ENCODE data around the gene RNF123. TPM values are rescaled to one million over a fixed set of nuclear protein-coding genes. Genes with fewer than 3 reads are reported as not detected.

The RNF123 gene
- total RNA-seq, 4 donors from 2014 or later: 23.6 to 88.3 (median 33.9) TPM

DNA sequence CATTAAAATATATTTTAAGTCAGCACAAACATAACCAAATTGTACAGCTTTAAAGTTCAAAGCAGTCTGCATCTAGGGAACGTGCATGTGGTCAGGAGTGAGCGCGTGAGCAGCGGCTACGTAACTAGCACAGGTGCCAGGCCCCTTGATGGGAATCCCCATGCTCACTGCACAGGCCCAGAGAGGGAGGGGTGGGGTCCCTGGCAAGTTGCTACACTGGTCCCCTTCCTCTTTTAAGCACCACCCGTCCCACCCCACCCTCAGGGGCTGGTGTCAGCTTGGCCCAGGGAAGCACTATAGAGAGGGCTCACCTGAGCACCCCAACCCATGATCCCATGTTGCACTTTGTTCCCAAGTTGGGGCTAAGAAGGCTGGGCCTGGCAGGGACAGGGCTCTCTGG is 35.2 kb downstream of the RNF123 start:
- peak overlapping the region; percentile 94 for H3K4me3 ChIP-seq
- H3K27me3 ChIP-seq: no peaks in the 10 kb centered on the region
- WGBS: 6% methylated on average over 6 of the region's 6 CpGs
- TF ChIP-seq, protein P1, sequence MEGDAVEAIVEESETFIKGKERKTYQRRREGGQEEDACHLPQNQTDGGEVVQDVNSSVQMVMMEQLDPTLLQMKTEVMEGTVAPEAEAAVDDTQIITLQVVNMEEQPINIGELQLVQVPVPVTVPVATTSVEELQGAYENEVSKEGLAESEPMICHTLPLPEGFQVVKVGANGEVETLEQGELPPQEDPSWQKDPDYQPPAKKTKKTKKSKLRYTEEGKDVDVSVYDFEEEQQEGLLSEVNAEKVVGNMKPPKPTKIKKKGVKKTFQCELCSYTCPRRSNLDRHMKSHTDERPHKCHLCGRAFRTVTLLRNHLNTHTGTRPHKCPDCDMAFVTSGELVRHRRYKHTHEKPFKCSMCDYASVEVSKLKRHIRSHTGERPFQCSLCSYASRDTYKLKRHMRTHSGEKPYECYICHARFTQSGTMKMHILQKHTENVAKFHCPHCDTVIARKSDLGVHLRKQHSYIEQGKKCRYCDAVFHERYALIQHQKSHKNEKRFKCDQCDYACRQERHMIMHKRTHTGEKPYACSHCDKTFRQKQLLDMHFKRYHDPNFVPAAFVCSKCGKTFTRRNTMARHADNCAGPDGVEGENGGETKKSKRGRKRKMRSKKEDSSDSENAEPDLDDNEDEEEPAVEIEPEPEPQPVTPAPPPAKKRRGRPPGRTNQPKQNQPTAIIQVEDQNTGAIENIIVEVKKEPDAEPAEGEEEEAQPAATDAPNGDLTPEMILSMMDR (IDR thresholded peaks at IDR 0.05): no peak
- TF ChIP-seq POLR2A (IDR thresholded peaks at IDR 0.05): no peak
- no peak for TF ChIP-seq POLR2AphosphoS5 (IDR thresholded peaks at IDR 0.05)
- no peak for TF ChIP-seq EP300 (IDR thresholded peaks at IDR 0.05)
- peaks cover 49% of the 10 kb centered on the region for H3K36me3 ChIP-seq
- H3K4me1 ChIP-seq: peaks cover 39% of the 10 kb centered on the region
- H3K9me3 ChIP-seq: no peaks in the 10 kb centered on the region
- peak overlapping the region; percentile 95 for H3K27ac ChIP-seq
- DNase-seq (ENCODE audit: low spot score in 2 of 2): peak; percentile 73 to 82

DNA sequence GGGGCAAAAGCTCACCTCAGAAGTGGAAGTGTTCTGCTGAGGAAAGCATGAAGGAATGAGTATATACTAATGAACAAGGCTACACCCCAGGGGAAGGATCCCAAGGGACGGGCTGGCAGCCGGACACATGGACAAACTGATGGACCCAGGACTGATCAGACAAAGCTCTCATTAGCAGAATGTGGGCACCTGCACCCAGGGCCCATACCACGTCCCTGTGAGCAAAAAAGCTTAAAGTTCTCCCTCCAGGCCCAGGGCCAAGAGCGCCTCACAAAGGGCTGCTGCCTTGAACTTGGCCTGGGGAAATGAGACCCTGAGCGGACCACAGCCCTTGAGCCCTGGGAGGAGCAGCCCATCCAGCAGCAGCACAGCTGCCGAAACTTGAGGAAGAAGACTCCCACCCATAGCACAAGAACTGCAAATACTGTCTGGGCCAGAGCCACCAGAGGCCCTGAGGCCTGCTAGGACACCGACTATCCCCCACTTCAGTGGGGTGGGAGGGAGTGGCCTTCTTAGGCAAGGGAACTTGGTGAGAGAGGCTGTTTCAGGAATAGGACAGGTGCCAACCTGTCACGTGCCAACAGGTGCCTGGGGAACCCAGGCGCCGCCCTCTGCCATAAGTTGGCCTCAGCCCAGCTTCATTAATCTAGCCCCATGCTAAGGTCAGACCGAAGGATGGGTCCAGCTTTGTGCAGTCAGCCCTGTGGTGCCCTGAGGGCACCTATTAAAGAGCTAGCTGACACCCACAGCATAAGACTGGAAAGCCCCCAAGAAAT is 36.7 kb downstream of the RNF123 start:
- 67% methylated on average over 4 of the region's 11 CpGs for WGBS
- Histone ChIP-seq H3K4me3 (no peak overlapping the region), H3K27ac (no peak overlapping the region), H3K36me3 (peaks cover 56% of the 10 kb centered on the region), H3K27me3 (no peaks in the 10 kb centered on the region), H3K4me1 (peaks cover 27% of the 10 kb centered on the region), H3K9me3 (no peaks in the 10 kb centered on the region)
- TF ChIP-seq POLR2AphosphoS5 (IDR thresholded peaks at IDR 0.05): no peak
- TF ChIP-seq, protein P1 (IDR thresholded peaks at IDR 0.05): no peak
- no peak for TF ChIP-seq POLR2A (IDR thresholded peaks at IDR 0.05)
- TF ChIP-seq EP300 (IDR thresholded peaks at IDR 0.05): no peak
- peak in 1 of 2 donors; percentile 65 for DNase-seq (ENCODE audit: low spot score in 2 of 2)

DNA sequence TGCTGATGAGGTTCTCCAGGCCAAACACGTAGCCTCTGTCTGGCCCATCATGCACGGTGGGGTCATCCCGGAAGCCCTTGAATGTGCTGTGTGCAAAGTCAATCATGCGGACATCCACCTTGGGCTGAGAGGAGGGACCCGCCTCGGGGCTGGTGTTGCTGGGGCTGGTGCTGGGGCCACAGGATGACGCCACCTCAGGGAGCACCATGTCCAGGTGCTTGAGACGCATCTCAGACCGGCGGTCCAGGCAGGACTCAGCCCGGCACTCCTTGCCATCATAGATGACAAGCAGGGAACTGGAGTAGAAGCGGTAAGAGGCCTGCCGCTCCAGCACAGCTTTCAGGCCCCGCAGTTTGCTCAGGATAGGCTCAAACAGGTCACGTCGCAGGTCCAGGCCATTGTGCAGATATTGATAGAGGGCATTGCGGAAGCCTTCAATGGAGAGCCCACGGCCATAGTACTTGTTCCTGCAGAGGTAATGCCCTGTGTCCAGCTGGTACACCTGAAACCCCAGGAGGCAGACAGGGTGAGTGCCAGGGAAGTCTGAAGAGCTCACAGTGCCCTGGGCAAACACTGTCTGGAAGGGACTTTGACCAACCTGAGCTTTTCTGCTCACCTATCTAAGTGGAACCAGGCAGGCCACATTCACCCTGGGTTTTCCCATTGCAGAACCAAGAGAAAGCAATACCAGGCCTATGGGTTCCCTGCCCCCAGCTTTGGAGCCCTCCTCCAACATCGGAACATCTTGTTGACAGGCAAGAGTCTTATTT is 38.0 kb downstream of the RNF123 start:
- Histone ChIP-seq H3K27ac (no peak overlapping the region), H3K4me3 (no peak overlapping the region), H3K9me3 (no peaks in the 10 kb centered on the region), H3K36me3 (peaks cover 53% of the 10 kb centered on the region), H3K27me3 (no peaks in the 10 kb centered on the region), H3K4me1 (peaks cover 19% of the 10 kb centered on the region)
- peak; percentile 66 to 76 for DNase-seq (ENCODE audit: low spot score in 2 of 2)
- 85% methylated on average over 5 of the region's 19 CpGs for WGBS
- TF ChIP-seq POLR2AphosphoS5 (IDR thresholded peaks at IDR 0.05) (no peak), POLR2A (IDR thresholded peaks at IDR 0.05) (no peak), EP300 (IDR thresholded peaks at IDR 0.05) (no peak)
- TF ChIP-seq, protein P1 (IDR thresholded peaks at IDR 0.05): no peak

DNA sequence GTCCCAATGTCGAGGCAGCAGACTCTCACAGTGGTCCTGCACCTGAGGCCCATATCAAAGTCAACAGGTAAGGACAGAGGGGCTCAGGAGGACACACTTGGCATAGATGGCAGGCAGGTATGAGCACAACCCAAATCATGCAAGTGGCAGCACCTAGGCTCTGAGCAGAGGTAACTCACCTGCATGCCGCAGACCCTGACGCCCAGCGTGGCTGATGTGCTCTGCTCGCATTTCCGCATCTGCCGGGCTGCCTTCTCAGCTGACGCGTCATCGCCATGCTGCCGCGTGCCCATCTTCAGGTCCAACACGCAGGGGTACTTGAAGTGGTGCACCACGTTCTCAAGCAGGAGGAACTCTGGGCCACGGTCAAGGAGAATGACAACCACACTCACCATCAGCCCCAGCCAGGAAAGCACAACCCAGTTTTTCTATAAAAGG is 38.6 kb downstream of the RNF123 start:
- H3K4me1 ChIP-seq: peaks cover 13% of the 10 kb centered on the region
- DNase-seq (ENCODE audit: low spot score in 2 of 2): peak in 1 of 2 donors; percentile 78
- H3K27ac ChIP-seq: no peak overlapping the region
- no peak overlapping the region for H3K4me3 ChIP-seq
- no peak for TF ChIP-seq POLR2AphosphoS5 (IDR thresholded peaks at IDR 0.05)
- TF ChIP-seq, protein P1 (IDR thresholded peaks at IDR 0.05): no peak
- no peak for TF ChIP-seq POLR2A (IDR thresholded peaks at IDR 0.05)
- TF ChIP-seq EP300 (IDR thresholded peaks at IDR 0.05): no peak
- 91% methylated on average over 9 of the region's 15 CpGs for WGBS
- H3K9me3 ChIP-seq: no peaks in the 10 kb centered on the region
- peaks cover 56% of the 10 kb centered on the region for H3K36me3 ChIP-seq
- no peaks in the 10 kb centered on the region for H3K27me3 ChIP-seq
